OCI-LY1 (cell line): Measurements from ENCODE around the gene LPIN3.

Experiments used
- H2AFZ ChIP-seq: fragments of 200-600 bp; sonication (generic), shearing (Covaris generic); 2 replicates; pipeline ENCODE4 v1.6.0; 2014; ENCODE audit warnings: antibody characterized with exemption, mild to moderate bottlenecking, low read length
- H3F3A ChIP-seq: fragments of 200-600 bp; sonication (generic), shearing (Covaris generic); 2 replicates; pipeline ENCODE4 v1.6.0; 2014; ENCODE audit warnings: mild to moderate bottlenecking, antibody characterized with exemption, low read length, moderate library complexity; ENCODE audit not compliant: insufficient read depth
- H3K27ac ChIP-seq: fragments of 200-600 bp; sonication (generic); 2 replicates; pipeline ENCODE4 v1.5.1; 2014; ENCODE audit warnings: low read length, mixed run types, mild to moderate bottlenecking, low read depth; ENCODE audit not compliant: poor library complexity, severe bottlenecking
- H3K27me3 ChIP-seq: fragments of 200-600 bp; sonication (generic); 2 replicates; pipeline ENCODE4 v1.6.0; 2014; ENCODE audit warnings: antibody characterized with exemption, mild to moderate bottlenecking, low read length, moderate library complexity; ENCODE audit not compliant: insufficient read depth
- H3K36me3 ChIP-seq: fragments of 200-600 bp; sonication (generic); 2 replicates; pipeline ENCODE4 v1.6.1; 2014; ENCODE audit warnings: mild to moderate bottlenecking, antibody characterized with exemption, low read length, moderate library complexity, mixed read lengths; ENCODE audit not compliant: insufficient read depth
- H3K4me1 ChIP-seq: fragments of 200-600 bp; sonication (generic); 2 replicates; pipeline ENCODE4 v1.5.1; 2014; ENCODE audit warnings: mild to moderate bottlenecking, low read length, moderate library complexity; ENCODE audit not compliant: insufficient read depth, severe bottlenecking
- H3K4me2 ChIP-seq: fragments of 200-600 bp; sonication (generic), shearing (Covaris generic); 2 replicates; pipeline ENCODE4 v1.6.1; 2014; ENCODE audit warnings: low read length
- H3K4me3 ChIP-seq: fragments of 200-600 bp; sonication (generic); 2 replicates; pipeline ENCODE4 v1.5.1; 2014; ENCODE audit warnings: low read length, low read depth, mild to moderate bottlenecking, mixed read lengths; ENCODE audit not compliant: poor library complexity, severe bottlenecking
- H3K79me2 ChIP-seq: fragments of 200-600 bp; shearing (Covaris generic); 2 replicates; pipeline ENCODE4 v1.6.1; 2016; ENCODE audit warnings: mixed run types, low read length, mixed read lengths; ENCODE audit not compliant: insufficient read depth
- H3K9ac ChIP-seq: fragments of 200-600 bp; sonication (generic), shearing (Covaris generic); 2 replicates; pipeline ENCODE4 v1.6.1; 2014; ENCODE audit warnings: mild to moderate bottlenecking, low read length, mixed read lengths
- H3K9me2 ChIP-seq: fragments of 200-600 bp; sonication (generic), shearing (Covaris generic); 2 replicates; pipeline ENCODE4 v1.6.1; 2014; ENCODE audit warnings: low read depth, mild to moderate bottlenecking, low read length, mixed read lengths
- H3K9me3 ChIP-seq: fragments of 200-600 bp; shearing (Covaris generic); 2 replicates; pipeline ENCODE4 v1.6.1; 2014; ENCODE audit warnings: low read length, mixed read lengths
- H4K20me1 ChIP-seq: fragments of 200-600 bp; sonication (generic), shearing (Covaris generic); 2 replicates; pipeline ENCODE4 v1.6.0; 2016; ENCODE audit warnings: mild to moderate bottlenecking, low read length; ENCODE audit not compliant: insufficient read depth
- EZH2 ChIP-seq: fragments of 200-600 bp; sonication (generic), shearing (Covaris generic); IDR thresholded peaks from 2 replicates; pipeline ENCODE4 v1.8.0; 2017; ENCODE audit warnings: borderline replicate concordance, mixed run types, mild to moderate bottlenecking, antibody characterized with exemption, low read length, moderate library complexity, mixed read lengths
- TF ChIP-seq, protein P1 (sequence below): fragments of 200-600 bp; sonication (generic), shearing (Covaris generic); IDR thresholded peaks from 2 replicates; pipeline ENCODE4 v1.5.1; 2017; ENCODE audit warnings: mild to moderate bottlenecking, antibody characterized with exemption, low read length, moderate library complexity, mixed read lengths

LPIN3 gene

DNA sequence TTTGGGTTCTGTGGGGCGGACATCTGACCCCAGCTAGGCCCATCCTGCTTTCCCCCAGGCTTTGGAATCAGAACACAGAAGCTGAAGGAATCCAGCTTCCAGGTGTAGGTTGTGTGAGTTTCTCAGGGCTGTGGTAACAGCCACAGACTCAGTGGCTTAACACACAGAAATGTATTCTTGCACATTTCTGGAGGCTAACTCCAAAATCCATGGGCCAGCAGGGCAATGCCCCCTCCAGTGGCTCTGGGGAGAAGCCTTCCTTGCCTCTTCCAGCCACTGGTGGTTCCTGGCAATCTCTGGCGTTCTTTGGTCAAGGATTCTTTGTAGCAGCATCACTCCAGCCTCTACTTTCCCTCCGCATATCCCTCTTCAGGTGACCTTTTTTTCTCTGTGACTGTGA is 27.3 kb downstream of the LPIN3 start:
- H3K4me2 ChIP-seq = no peak overlapping the region
- H4K20me1 ChIP-seq = no peaks in the 10 kb centered on the region
- H3K4me3 ChIP-seq = no peak overlapping the region
- TF ChIP-seq, protein P1, sequence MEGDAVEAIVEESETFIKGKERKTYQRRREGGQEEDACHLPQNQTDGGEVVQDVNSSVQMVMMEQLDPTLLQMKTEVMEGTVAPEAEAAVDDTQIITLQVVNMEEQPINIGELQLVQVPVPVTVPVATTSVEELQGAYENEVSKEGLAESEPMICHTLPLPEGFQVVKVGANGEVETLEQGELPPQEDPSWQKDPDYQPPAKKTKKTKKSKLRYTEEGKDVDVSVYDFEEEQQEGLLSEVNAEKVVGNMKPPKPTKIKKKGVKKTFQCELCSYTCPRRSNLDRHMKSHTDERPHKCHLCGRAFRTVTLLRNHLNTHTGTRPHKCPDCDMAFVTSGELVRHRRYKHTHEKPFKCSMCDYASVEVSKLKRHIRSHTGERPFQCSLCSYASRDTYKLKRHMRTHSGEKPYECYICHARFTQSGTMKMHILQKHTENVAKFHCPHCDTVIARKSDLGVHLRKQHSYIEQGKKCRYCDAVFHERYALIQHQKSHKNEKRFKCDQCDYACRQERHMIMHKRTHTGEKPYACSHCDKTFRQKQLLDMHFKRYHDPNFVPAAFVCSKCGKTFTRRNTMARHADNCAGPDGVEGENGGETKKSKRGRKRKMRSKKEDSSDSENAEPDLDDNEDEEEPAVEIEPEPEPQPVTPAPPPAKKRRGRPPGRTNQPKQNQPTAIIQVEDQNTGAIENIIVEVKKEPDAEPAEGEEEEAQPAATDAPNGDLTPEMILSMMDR = no peak
- no peak for TF ChIP-seq EZH2
- no peak overlapping the region for H3K27ac ChIP-seq
- no peaks in the 10 kb centered on the region for H3K36me3 ChIP-seq
- H3K27me3 ChIP-seq = peaks cover 8% of the 10 kb centered on the region; the same call in 1 of the 2 replicates
- H3F3A ChIP-seq = no peaks in the 10 kb centered on the region
- no peaks in the 10 kb centered on the region for H3K9me2 ChIP-seq
- H3K9ac ChIP-seq = no peak overlapping the region
- no peak overlapping the region for H2AFZ ChIP-seq
- H3K79me2 ChIP-seq = no peaks in the 10 kb centered on the region
- no peaks in the 10 kb centered on the region for H3K9me3 ChIP-seq
- no peaks in the 10 kb centered on the region for H3K4me1 ChIP-seq

DNA sequence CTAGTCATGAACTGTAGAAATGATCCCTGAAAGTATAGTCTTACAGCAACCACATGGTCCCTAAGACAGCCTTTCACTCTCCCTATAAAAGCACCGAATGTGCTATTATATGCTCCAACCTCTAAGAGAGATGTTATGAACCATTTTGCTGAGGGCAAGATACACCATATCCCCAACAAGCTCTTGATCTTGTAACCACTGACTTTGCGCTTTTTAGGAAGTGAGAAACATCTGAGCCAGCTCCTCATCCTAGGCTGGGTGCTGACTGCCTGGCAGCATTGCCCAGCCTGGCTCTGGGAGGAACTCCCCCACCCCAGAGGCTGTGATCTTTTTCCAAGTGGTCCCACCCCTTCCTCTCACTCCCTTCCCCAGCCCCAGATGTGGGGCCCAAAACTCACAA is 29.1 kb downstream of the LPIN3 start:
- Histone ChIP-seq H3K9me3 (no peaks in the 10 kb centered on the region), H2AFZ (no peak overlapping the region), H3K36me3 (no peaks in the 10 kb centered on the region), H3F3A (no peaks in the 10 kb centered on the region), H3K9me2 (no peaks in the 10 kb centered on the region), H3K4me2 (no peak overlapping the region), H3K27me3 (peaks cover 8% of the 10 kb centered on the region; the same call in 1 of the 2 replicates), H4K20me1 (no peaks in the 10 kb centered on the region), H3K4me1 (no peaks in the 10 kb centered on the region), H3K79me2 (no peaks in the 10 kb centered on the region), H3K9ac (no peak overlapping the region), H3K4me3 (no peak overlapping the region), H3K27ac (no peak overlapping the region)
- TF ChIP-seq EZH2 = no peak
- TF ChIP-seq, protein P1 = no peak

DNA sequence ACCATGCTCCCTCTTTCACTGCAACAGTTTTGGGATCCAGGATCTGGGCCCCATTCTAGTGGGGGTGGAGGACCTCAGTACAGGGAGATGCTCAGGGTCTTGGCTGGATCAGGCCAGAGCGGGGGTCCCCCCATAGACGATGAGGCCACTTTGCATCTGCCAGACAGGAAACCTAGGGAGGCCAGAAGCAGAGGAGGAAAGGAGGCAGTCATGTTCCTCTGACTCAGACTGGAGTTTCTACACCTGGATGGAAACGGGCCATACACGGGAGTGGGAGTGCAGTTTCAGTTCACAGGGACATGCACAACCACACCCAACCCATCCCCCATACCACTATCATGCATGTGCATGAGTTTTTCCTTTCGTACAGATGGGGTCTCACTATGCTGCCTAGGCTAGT is 29.6 kb downstream of the LPIN3 start:
- Histone ChIP-seq H3K9ac (no peak overlapping the region), H3K4me2 (no peak overlapping the region), H3K4me1 (no peaks in the 10 kb centered on the region), H2AFZ (no peak overlapping the region), H3K4me3 (no peak overlapping the region), H4K20me1 (no peaks in the 10 kb centered on the region), H3K36me3 (no peaks in the 10 kb centered on the region), H3K27me3 (peaks cover 8% of the 10 kb centered on the region; the same call in 1 of the 2 replicates), H3F3A (no peaks in the 10 kb centered on the region), H3K27ac (no peak overlapping the region), H3K9me2 (no peaks in the 10 kb centered on the region), H3K79me2 (no peaks in the 10 kb centered on the region), H3K9me3 (no peaks in the 10 kb centered on the region)
- TF ChIP-seq, protein P1 = no peak
- no peak for TF ChIP-seq EZH2
